Breast epithelium (tissue), 3 donors: ENCODE data around the gene KRTAP5-3.

ENCODE experiments used
- POLR2A ChIP-seq: fragments of 450-650 bp; IDR thresholded peaks from one replicate; pipeline ENCODE4 v1.6.1; 2016; ENCODE audit warnings: antibody characterized with exemption, mild to moderate bottlenecking, moderate library complexity
- POLR2AphosphoS5 ChIP-seq, 3 donors: sonication (generic); formaldehyde crosslinking; IDR thresholded peaks; one replicate each; pipeline ENCODE4 v1.6.1; 2017; ENCODE audit warnings: antibody characterized with exemption in 3 of 3
- TF ChIP-seq, protein P1 (sequence below), 3 donors: fragments of 450-650 bp; IDR thresholded peaks; one replicate each; pipeline ENCODE4 v1.5.1; 2016 to 2017; ENCODE audit warnings: antibody characterized with exemption in 3 of 3, mild to moderate bottlenecking in 3 of 3, moderate library complexity in 3 of 3

GRCh38 chr11:1630271-1630670, 22.0 kb upstream of the KRTAP5-3 start:
- TF ChIP-seq POLR2A (no peak), POLR2AphosphoS5 (IDR thresholded peaks at IDR 0.05) (no peak)
- TF ChIP-seq, protein P1, sequence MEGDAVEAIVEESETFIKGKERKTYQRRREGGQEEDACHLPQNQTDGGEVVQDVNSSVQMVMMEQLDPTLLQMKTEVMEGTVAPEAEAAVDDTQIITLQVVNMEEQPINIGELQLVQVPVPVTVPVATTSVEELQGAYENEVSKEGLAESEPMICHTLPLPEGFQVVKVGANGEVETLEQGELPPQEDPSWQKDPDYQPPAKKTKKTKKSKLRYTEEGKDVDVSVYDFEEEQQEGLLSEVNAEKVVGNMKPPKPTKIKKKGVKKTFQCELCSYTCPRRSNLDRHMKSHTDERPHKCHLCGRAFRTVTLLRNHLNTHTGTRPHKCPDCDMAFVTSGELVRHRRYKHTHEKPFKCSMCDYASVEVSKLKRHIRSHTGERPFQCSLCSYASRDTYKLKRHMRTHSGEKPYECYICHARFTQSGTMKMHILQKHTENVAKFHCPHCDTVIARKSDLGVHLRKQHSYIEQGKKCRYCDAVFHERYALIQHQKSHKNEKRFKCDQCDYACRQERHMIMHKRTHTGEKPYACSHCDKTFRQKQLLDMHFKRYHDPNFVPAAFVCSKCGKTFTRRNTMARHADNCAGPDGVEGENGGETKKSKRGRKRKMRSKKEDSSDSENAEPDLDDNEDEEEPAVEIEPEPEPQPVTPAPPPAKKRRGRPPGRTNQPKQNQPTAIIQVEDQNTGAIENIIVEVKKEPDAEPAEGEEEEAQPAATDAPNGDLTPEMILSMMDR (IDR thresholded peaks at IDR 0.05) = no peak
